ENCODE data around the gene RIPOR3. TPM values are rescaled to one million over a fixed set of nuclear protein-coding genes. Genes with fewer than 3 reads are reported as not detected.
A peak's percentile ranks its signal among the peaks of the same experiment; 100 is the strongest.

Gene RIPOR3
- total RNA-seq, 1 donor from 2014 or later, result 0.44 TPM

DNA sequence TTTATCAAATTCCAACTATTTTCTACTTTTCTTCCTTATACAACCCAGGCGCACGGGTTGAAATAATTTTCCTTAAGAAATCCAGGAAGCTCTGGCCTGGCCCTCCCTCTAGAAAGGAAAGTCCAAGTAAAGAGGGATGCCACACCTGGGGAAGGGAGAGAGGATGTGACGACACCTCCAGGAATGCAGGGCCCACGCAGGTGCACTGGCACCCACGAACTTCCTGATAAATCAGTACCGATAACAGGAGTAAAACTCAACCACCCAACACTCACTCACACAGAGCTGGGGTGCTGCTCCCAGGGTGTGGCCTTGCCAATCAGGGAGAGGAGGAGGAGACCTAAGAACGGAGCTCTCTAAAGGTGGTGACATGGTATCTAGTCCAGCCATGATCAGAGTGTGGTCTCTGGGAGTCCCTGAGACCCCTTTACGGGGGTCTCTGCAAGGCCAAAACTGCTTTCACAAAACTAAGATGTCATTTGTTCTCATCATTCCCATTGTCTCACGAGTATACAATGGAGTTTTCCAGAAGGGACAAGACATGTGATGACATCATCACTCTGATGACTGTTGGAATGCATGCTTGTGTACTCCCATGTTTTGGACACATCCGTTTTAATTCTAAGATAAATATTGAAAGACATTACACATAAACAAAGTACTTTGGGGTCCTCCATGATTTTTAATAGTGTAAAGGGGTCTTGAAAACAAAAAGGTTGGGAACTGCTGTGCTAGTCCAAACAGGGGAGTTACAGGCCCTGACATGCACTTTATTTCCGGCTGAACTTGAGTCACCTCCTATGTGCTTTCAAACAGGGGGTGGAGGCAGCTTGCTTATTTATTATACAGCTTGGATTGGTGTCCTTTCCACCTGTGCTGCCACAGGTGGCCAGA is 37.9 kb upstream of the RIPOR3 start:
- TF ChIP-seq, protein P1, sequence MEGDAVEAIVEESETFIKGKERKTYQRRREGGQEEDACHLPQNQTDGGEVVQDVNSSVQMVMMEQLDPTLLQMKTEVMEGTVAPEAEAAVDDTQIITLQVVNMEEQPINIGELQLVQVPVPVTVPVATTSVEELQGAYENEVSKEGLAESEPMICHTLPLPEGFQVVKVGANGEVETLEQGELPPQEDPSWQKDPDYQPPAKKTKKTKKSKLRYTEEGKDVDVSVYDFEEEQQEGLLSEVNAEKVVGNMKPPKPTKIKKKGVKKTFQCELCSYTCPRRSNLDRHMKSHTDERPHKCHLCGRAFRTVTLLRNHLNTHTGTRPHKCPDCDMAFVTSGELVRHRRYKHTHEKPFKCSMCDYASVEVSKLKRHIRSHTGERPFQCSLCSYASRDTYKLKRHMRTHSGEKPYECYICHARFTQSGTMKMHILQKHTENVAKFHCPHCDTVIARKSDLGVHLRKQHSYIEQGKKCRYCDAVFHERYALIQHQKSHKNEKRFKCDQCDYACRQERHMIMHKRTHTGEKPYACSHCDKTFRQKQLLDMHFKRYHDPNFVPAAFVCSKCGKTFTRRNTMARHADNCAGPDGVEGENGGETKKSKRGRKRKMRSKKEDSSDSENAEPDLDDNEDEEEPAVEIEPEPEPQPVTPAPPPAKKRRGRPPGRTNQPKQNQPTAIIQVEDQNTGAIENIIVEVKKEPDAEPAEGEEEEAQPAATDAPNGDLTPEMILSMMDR (conservative IDR thresholded peaks at IDR 0.05), result no peak
- H3K4me3 Mint-ChIP-seq, result peak overlapping the region; percentile 94
- H3K36me3 Mint-ChIP-seq (ENCODE audit: low read depth), result no peaks in the 10 kb centered on the region
- peaks cover 25% of the 10 kb centered on the region for H3K4me1 Mint-ChIP-seq
- no peak overlapping the region for H3K27ac Mint-ChIP-seq (ENCODE audit: unreplicated experiment)
- DNase-seq (ENCODE audit: low read depth, low spot score), result no peak
- H3K9me3 Mint-ChIP-seq, result no peaks in the 10 kb centered on the region
- H3K27me3 Mint-ChIP-seq (ENCODE audit: low read depth), result no peaks in the 10 kb centered on the region

GRCh38 chr20:50728486-50728980 is 37.2 kb upstream of the RIPOR3 start:
- no peaks in the 10 kb centered on the region for H3K36me3 Mint-ChIP-seq (ENCODE audit: low read depth)
- peak overlapping the region; percentile 94 for H3K4me3 Mint-ChIP-seq
- no peaks in the 10 kb centered on the region for H3K27me3 Mint-ChIP-seq (ENCODE audit: low read depth)
- no peak for DNase-seq (ENCODE audit: low read depth, low spot score)
- H3K4me1 Mint-ChIP-seq, result peaks cover 21% of the 10 kb centered on the region
- no peak overlapping the region for H3K27ac Mint-ChIP-seq (ENCODE audit: unreplicated experiment)
- no peaks in the 10 kb centered on the region for H3K9me3 Mint-ChIP-seq
- TF ChIP-seq, protein P1 (conservative IDR thresholded peaks at IDR 0.05), result no peak

GRCh38 chr20:50727792-50728485 is 36.6 kb upstream of the RIPOR3 start:
- Mint-ChIP-seq H3K4me3 (no peak overlapping the region), H3K4me1 (peaks cover 21% of the 10 kb centered on the region), H3K36me3 (ENCODE audit: low read depth) (no peaks in the 10 kb centered on the region), H3K27me3 (ENCODE audit: low read depth) (no peaks in the 10 kb centered on the region), H3K9me3 (no peaks in the 10 kb centered on the region), H3K27ac (ENCODE audit: unreplicated experiment) (no peak overlapping the region)
- DNase-seq (ENCODE audit: low read depth, low spot score), result no peak
- TF ChIP-seq, protein P1 (conservative IDR thresholded peaks at IDR 0.05), result no peak

DNA sequence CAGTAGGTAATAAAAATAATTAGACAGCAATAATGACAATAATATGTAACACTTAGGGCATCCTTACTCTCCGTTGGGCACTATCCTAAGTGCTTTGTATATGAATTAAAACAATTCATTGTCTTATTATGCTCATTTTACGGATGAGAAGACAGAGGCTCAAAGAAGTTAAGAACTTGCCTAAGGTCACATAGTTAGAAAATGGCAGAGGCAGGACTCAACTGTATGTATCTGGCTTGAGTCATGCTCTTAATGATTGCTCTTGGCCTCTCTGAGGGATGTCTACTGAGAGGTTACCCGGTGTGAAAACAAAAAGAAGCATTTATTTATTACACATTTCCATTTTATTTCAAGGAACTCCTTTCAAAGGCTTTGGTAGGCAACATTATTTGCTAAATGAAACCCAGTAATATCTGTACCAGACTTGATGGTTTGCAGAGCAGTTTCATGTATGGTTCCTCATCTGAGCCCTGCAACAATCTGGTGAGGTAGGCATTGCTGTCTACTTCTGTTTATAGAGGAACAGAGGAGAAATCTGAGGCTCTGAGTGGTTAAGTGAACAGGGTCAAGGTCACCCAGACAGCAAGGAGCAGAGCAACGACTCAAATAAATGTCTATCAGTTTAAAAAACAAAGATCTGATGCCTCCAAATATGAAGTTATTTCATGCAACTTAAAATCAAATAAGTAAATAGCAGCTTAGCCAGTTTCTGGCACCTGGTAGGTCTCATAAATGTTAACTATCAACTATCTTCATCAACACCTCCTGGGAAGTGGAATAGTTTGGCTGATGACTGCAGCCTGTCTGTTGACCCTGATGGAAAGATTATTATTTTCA is 35.8 kb upstream of the RIPOR3 start:
- Mint-ChIP-seq H3K4me3 (no peak overlapping the region), H3K27me3 (ENCODE audit: low read depth) (no peaks in the 10 kb centered on the region), H3K9me3 (no peaks in the 10 kb centered on the region), H3K36me3 (ENCODE audit: low read depth) (no peaks in the 10 kb centered on the region), H3K4me1 (peaks cover 13% of the 10 kb centered on the region), H3K27ac (ENCODE audit: unreplicated experiment) (no peak overlapping the region)
- TF ChIP-seq, protein P1 (conservative IDR thresholded peaks at IDR 0.05), result no peak
- no peak for DNase-seq (ENCODE audit: low read depth, low spot score)

DNA sequence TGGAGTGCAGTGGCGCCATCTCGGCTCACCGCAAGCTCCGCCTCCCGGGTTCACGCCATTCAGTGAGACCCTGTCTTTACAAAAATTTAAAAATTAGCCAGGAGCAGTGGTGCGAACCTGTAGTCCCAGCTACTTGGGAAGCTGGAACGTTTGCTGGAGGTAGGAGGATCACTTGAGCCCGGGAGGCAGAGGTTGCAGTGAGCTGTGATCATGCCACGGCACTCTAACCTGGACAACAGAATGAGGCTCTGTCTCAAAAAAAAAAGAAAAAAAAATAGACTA is 34.3 kb upstream of the RIPOR3 start:
- TF ChIP-seq, protein P1 (conservative IDR thresholded peaks at IDR 0.05), result no peak
- no peaks in the 10 kb centered on the region for H3K27me3 Mint-ChIP-seq (ENCODE audit: low read depth)
- no peaks in the 10 kb centered on the region for H3K36me3 Mint-ChIP-seq (ENCODE audit: low read depth)
- H3K4me1 Mint-ChIP-seq, result peaks cover 12% of the 10 kb centered on the region
- no peak overlapping the region for H3K4me3 Mint-ChIP-seq
- no peaks in the 10 kb centered on the region for H3K9me3 Mint-ChIP-seq
- H3K27ac Mint-ChIP-seq (ENCODE audit: unreplicated experiment), result no peak overlapping the region
- no peak for DNase-seq (ENCODE audit: low read depth, low spot score)

All from neural crest cell (in vitro differentiated cells).